GM12875 (cell line): ENCODE data around the gene ZHX3.

Experiments used
- H3K4me3 ChIP-seq: one replicate; pipeline ENCODE4 v1.5.1; 2011; ENCODE audit warnings: low read depth, low read length, control low read depth
- CTCF ChIP-seq: IDR thresholded peaks from 2 replicates; pipeline ENCODE4 v1.5.1; 2011; ENCODE audit warnings: low read depth, mild to moderate bottlenecking, control low read depth, inconsistent platforms, low read length, moderate library complexity, borderline replicate concordance; ENCODE audit not compliant: insufficient read depth

The ZHX3 gene

GRCh38 chr20:41277049-41277448 is 40.5 kb downstream of the ZHX3 start:
- H3K4me3 ChIP-seq, result no peak overlapping the region
- TF ChIP-seq CTCF, result no peak

DNA sequence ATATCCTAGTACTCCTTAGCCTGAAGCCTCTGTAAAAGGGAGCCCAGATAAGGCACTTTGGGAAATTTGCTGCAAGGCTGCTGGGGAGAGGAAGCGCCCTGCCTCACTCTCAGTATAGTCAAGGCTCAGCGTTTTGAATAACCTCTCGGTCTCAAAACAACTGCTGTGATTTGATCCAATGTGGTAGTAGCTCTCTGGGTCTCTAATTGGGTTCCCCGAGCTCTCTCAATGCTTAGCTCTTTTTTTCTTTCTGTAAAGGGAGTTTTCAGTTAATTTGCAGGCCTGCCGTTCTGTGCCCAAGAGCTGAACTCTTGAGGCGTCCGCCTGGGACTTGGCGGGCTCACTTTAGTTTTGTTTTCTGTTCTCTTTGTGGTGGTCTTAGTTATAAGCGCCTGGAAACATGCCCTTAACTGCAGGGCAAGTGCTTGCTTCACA is 41.2 kb downstream of the ZHX3 start:
- TF ChIP-seq CTCF, result no peak
- H3K4me3 ChIP-seq, result no peak overlapping the region

GRCh38 chr20:41275301-41275731 is 42.2 kb downstream of the ZHX3 start:
- TF ChIP-seq CTCF, result no peak

DNA sequence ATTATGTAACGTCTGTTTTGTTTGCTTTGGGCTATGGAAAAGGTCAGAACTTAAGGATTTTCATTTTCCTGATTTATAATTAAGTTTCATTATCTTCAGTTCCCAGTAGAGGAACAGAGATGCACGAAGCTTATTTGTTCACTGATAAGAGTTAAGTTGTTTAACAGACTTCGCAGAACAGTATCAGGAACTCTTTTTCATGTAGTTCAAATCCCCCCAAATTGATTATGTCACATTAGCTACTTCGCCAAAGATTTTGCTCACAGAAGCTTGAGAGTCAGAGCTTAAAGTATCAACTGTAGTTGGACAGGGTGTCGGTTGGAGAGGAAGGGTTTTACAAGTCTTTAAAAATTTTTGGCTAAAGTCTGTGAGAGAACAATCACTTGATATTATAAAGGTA is 43.4 kb downstream of the ZHX3 start:
- H3K4me3 ChIP-seq, result no peak overlapping the region
- TF ChIP-seq CTCF, result no peak

More at GRCh38 chr20:41275301-41275731, 42.2 kb downstream of the ZHX3 start:
- H3K4me3 ChIP-seq, result no peak overlapping the region

DNA sequence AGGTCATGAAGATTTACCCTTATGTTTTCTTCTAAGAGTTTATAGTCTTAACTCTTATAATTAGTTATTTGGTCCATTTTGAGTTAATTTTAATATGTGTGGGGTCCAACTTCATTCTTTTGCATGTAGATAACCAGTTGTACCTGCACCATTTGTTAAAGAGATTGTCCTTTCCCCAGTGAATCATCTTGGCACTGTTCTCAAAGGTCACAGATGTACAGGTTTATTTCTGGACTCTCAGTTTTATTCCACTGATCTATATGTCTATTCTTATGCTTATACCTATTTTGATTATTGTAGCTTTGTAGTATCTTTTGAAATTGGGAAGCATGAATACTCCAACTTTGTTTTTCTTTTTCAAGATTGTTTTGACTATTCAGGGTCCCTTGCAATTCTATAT is 44.1 kb downstream of the ZHX3 start:
- TF ChIP-seq CTCF, result no peak
- H3K4me3 ChIP-seq, result no peak overlapping the region

DNA sequence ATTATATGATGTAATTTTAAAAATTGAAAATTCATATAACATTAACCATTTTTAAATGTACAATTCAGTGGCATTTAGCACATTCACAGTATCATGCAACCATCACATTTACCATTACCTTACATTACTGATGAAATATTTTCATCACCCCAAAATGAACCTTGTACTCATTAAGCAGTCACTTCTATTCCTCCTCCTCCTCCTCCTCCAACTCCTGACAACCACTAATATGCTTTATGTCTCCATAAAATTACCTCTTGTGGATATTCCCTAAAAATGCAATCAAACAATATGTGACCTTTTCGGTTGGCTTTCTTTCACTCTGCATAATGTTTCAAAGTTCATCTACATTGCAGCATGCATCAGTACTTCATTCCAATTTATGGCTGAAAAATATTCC is 45.2 kb downstream of the ZHX3 start:
- no peak for TF ChIP-seq CTCF
- H3K4me3 ChIP-seq, result no peak overlapping the region

GRCh38 chr20:41268917-41269652 is 48.4 kb downstream of the ZHX3 start:
- TF ChIP-seq CTCF, result no peak
- no peak overlapping the region for H3K4me3 ChIP-seq
